Gastroesophageal sphincter (tissue), 3 donors: ENCODE results near the gene MEGF11.

ENCODE experiments used
- CTCF ChIP-seq, 4 experiments: fragments of 200-600 bp in 2 of 4; fragments of 450-650 bp in 2 of 4; sonication (generic) in 1 of 4; IDR thresholded peaks; one replicate each; pipeline ENCODE4 v1.5.1; 2017 to 2019; ENCODE audit warnings: antibody characterized with exemption in 4 of 4, mild to moderate bottlenecking in 2 of 4, moderate library complexity in 2 of 4
- EP300 ChIP-seq: sonication (generic); formaldehyde crosslinking; IDR thresholded peaks from one replicate; pipeline ENCODE4 v1.6.1; 2017; ENCODE audit warnings: antibody characterized with exemption, mild to moderate bottlenecking
- POLR2A ChIP-seq, 2 donors: fragments of 450-650 bp; IDR thresholded peaks; one replicate each; pipeline ENCODE4 v1.6.1; 2017; ENCODE audit warnings: antibody characterized with exemption in 2 of 2, mild to moderate bottlenecking in 2 of 2, moderate library complexity in 1 of 2
- POLR2AphosphoS5 ChIP-seq: sonication (generic); formaldehyde crosslinking; IDR thresholded peaks from one replicate; pipeline ENCODE4 v1.6.1; 2017; ENCODE audit warnings: antibody characterized with exemption

- TF ChIP-seq POLR2AphosphoS5 (no peak), CTCF (IDR thresholded peaks at IDR 0.05) (no peak), POLR2A (IDR thresholded peaks at IDR 0.05) (no peak), EP300 (no peak)
Measured at GRCh38 chr15:66076591-66077319, 176.8 kb downstream of the MEGF11 start.
